ENCODE results near the gene C1orf159.
A peak's percentile ranks its signal among the peaks of the same experiment; 100 is the strongest.
"Not testable (repeated sequence)": the region's sequence is repeated elsewhere in the genome, so short reads cannot be mapped to it uniquely, and the experiment has no call there.

The C1orf159 gene

GRCh38 chr1:1063945-1064831 is 51.7 kb downstream of the C1orf159 start:
- peak; percentile 88 to 96 for DNase-seq

- DNase-seq: no peak
Measured at GRCh38 chr1:1063261-1063944, 52.5 kb downstream of the C1orf159 start.

- no peak for DNase-seq
Measured at GRCh38 chr1:1062348-1063163, 53.3 kb downstream of the C1orf159 start.

- DNase-seq: no peak
Measured at GRCh38 chr1:1061682-1062345, 54.1 kb downstream of the C1orf159 start.

GRCh38 chr1:1060281-1061000 is 55.4 kb downstream of the C1orf159 start:
- DNase-seq: no peak

- DNase-seq: peak; percentile 87 to 95
Measured at GRCh38 chr1:1059494-1060280, 56.2 kb downstream of the C1orf159 start.

GRCh38 chr1:1058921-1059493 is 56.9 kb downstream of the C1orf159 start:
- DNase-seq: no peak

GRCh38 chr1:1058088-1058905 is 57.6 kb downstream of the C1orf159 start:
- no peak for DNase-seq

- not testable (repeated sequence) for DNase-seq
Measured at GRCh38 chr1:1057769-1058087, 58.2 kb downstream of the C1orf159 start.

GRCh38 chr1:1055841-1056736 is 59.8 kb downstream of the C1orf159 start:
- DNase-seq: no peak

GRCh38 chr1:1054971-1055370 is 60.9 kb downstream of the C1orf159 start:
- DNase-seq: no peak

GRCh38 chr1:1054099-1054700 is 61.7 kb downstream of the C1orf159 start:
- DNase-seq: no peak

- DNase-seq: no peak
Measured at GRCh38 chr1:1053682-1054081, 62.2 kb downstream of the C1orf159 start.

GRCh38 chr1:1053022-1053421 is 62.9 kb downstream of the C1orf159 start:
- no peak for DNase-seq

GRCh38 chr1:1052003-1052840 is 63.7 kb downstream of the C1orf159 start:
- no peak for DNase-seq

- DNase-seq: no peak
Measured at GRCh38 chr1:1051127-1051810, 64.6 kb downstream of the C1orf159 start.

GRCh38 chr1:1050577-1051052 is 65.3 kb downstream of the C1orf159 start:
- DNase-seq: no peak

Measured in stimulated activated CD4-positive, alpha-beta T cell treated with anti-CD3 and anti-CD28 coated beads, Interleukin-4, amount 100 ng/mL, for 4 hours (primary cell).